HEK293 (cell line): ENCODE data around the gene ARAP1.

Experiments
- CTCF ChIA-PET: fragments of 350-600 bp; formaldehyde crosslinking; extraction: SDS; loops from one replicate; lab custom pipeline; 2021; ENCODE audit warnings: antibody characterized with exemption; lab: Yijun Ruan, JAX
- POLR2A ChIA-PET: fragments of 300-600 bp; formaldehyde crosslinking; extraction: SDS; loops from one replicate; lab custom pipeline; 2020; ENCODE audit warnings: antibody characterized with exemption, inconsistent platforms; lab: Yijun Ruan, JAX
- H3K27ac ChIP-seq: fragments of 200-500 bp; sonication (Bioruptor generic); 2 replicates; pipeline ENCODE4 v1.5.1; 2014; ENCODE audit warnings: low read depth, low read length, control low read depth, inconsistent platforms; ENCODE audit errors: extremely low read depth
- H3K36me3 ChIP-seq, 2 experiments: fragments of 200-500 bp in 1 of 2; sonication (Bioruptor generic) in 1 of 2; 1 replicate in 1 of 2; 2 replicates in 1 of 2; pipeline ENCODE4 v1.5.1; 2014 to 2017; ENCODE audit warnings: inconsistent platforms in 2 of 2, low read length in 2 of 2; ENCODE audit not compliant: control insufficient read depth in 2 of 2, insufficient read depth in 1 of 2
- H3K4me1 ChIP-seq: fragments of 200-500 bp; sonication (Bioruptor generic); 2 replicates; pipeline ENCODE4 v1.5.1; 2014; ENCODE audit warnings: mild to moderate bottlenecking, low read length, inconsistent platforms; ENCODE audit not compliant: control insufficient read depth, insufficient read depth
- H3K4me3 ChIP-seq: 2 replicates; pipeline ENCODE4 v1.5.1; 2011; ENCODE audit warnings: low read depth, mild to moderate bottlenecking, control low read depth, low read length, moderate library complexity
- H3K9me3 ChIP-seq: fragments of 200-500 bp; sonication (Bioruptor generic); 2 replicates; pipeline ENCODE4 v1.5.1; 2014; ENCODE audit warnings: low read depth, low read length, inconsistent platforms; ENCODE audit not compliant: control insufficient read depth, insufficient read depth
- GLI4 ChIP-seq: fragments of 450-650 bp; formaldehyde crosslinking; IDR thresholded peaks from 2 replicates; pipeline ENCODE4 v1.5.1; 2016; ENCODE audit warnings: missing biosample characterization, missing genetic modification characterization
- HOXA7 ChIP-seq: sonication (generic); formaldehyde crosslinking; IDR thresholded peaks from 2 replicates; pipeline ENCODE4 v1.8.1; 2022; ENCODE audit warnings: missing genetic modification reagents, borderline replicate concordance
- KLF16 ChIP-seq: fragments of 450-650 bp; formaldehyde crosslinking; IDR thresholded peaks from 2 replicates; pipeline ENCODE4 v1.5.1; 2017; ENCODE audit warnings: missing biosample characterization, missing genetic modification characterization
- MYNN ChIP-seq: fragments of 450-650 bp; formaldehyde crosslinking; IDR thresholded peaks from 2 replicates; pipeline ENCODE4 v1.5.1; 2016; ENCODE audit warnings: missing biosample characterization, missing genetic modification characterization, borderline replicate concordance
- PRDM1 ChIP-seq: fragments of 450-650 bp; formaldehyde crosslinking; IDR thresholded peaks from 2 replicates; pipeline ENCODE4; 2016; ENCODE audit warnings: missing biosample characterization, missing genetic modification characterization
- PRDM4 ChIP-seq: fragments of 450-650 bp; formaldehyde crosslinking; IDR thresholded peaks from 2 replicates; pipeline ENCODE4 v1.5.1; 2017; ENCODE audit warnings: missing biosample characterization, missing genetic modification characterization
- ZBTB20 ChIP-seq: fragments of 450-650 bp; formaldehyde crosslinking; IDR thresholded peaks from 2 replicates; pipeline ENCODE4 v1.5.1; 2016; ENCODE audit warnings: missing biosample characterization, missing genetic modification characterization
- ZBTB21 ChIP-seq: fragments of 450-650 bp; formaldehyde crosslinking; IDR thresholded peaks from 2 replicates; pipeline ENCODE4 v1.5.1; 2017; ENCODE audit warnings: missing biosample characterization, missing genetic modification characterization
- ZBTB8A ChIP-seq: fragments of 450-650 bp; formaldehyde crosslinking; IDR thresholded peaks from 2 replicates; pipeline ENCODE4 v1.5.1; 2016; ENCODE audit warnings: missing biosample characterization, missing genetic modification characterization
- ZFP41 ChIP-seq: fragments of 450-650 bp; formaldehyde crosslinking; IDR thresholded peaks from 2 replicates; pipeline ENCODE4 v1.5.1; 2016; ENCODE audit warnings: missing biosample characterization, missing genetic modification characterization, borderline replicate concordance
- ZNF112 ChIP-seq: fragments of 450-650 bp; formaldehyde crosslinking; IDR thresholded peaks from 2 replicates; pipeline ENCODE4 v1.5.0; 2017; ENCODE audit warnings: missing biosample characterization, missing genetic modification characterization
- ZNF2 ChIP-seq: fragments of 450-650 bp; formaldehyde crosslinking; IDR thresholded peaks from 2 replicates; pipeline ENCODE4 v1.5.1; 2016; ENCODE audit warnings: missing biosample characterization, missing genetic modification characterization
- ZNF202 ChIP-seq: fragments of 450-650 bp; formaldehyde crosslinking; IDR thresholded peaks from 2 replicates; pipeline ENCODE4 v1.5.1; 2016; ENCODE audit warnings: missing biosample characterization, missing genetic modification characterization, borderline replicate concordance
- ZNF248 ChIP-seq: fragments of 450-650 bp; formaldehyde crosslinking; IDR thresholded peaks from 2 replicates; pipeline ENCODE4 v1.5.1; 2017; ENCODE audit warnings: missing biosample characterization, missing genetic modification characterization
- ZNF26 ChIP-seq: fragments of 450-650 bp; formaldehyde crosslinking; IDR thresholded peaks from 2 replicates; pipeline ENCODE4 v1.5.1; 2016; ENCODE audit warnings: missing biosample characterization, missing genetic modification characterization
- ZNF292 ChIP-seq: fragments of 450-650 bp; formaldehyde crosslinking; IDR thresholded peaks from 2 replicates; pipeline ENCODE4 v1.5.1; 2016; ENCODE audit warnings: low read depth, missing biosample characterization, missing genetic modification characterization, borderline replicate concordance
- ZNF350 ChIP-seq: fragments of 450-650 bp; formaldehyde crosslinking; IDR thresholded peaks from 2 replicates; pipeline ENCODE4 v1.5.0; 2017; ENCODE audit warnings: missing biosample characterization, mild to moderate bottlenecking, missing genetic modification characterization
- ZNF366 ChIP-seq: fragments of 450-650 bp; formaldehyde crosslinking; conservative IDR thresholded peaks from 2 replicates; pipeline ENCODE4 v1.5.1; 2016; ENCODE audit warnings: missing biosample characterization, missing genetic modification characterization
- ZNF426 ChIP-seq: fragments of 450-650 bp; formaldehyde crosslinking; IDR thresholded peaks from 2 replicates; pipeline ENCODE4 v1.5.1; 2017; ENCODE audit warnings: missing biosample characterization, missing genetic modification characterization, mild to moderate bottlenecking, inconsistent platforms, moderate library complexity
- ZNF473 ChIP-seq: fragments of 450-650 bp; formaldehyde crosslinking; IDR thresholded peaks from 2 replicates; pipeline ENCODE4 v1.5.1; 2017; ENCODE audit warnings: missing biosample characterization, missing genetic modification characterization
- ZNF600 ChIP-seq: fragments of 450-650 bp; formaldehyde crosslinking; IDR thresholded peaks from 2 replicates; pipeline ENCODE4 v1.5.1; 2016; ENCODE audit warnings: missing biosample characterization, missing genetic modification characterization
- ZNF624 ChIP-seq: fragments of 450-650 bp; formaldehyde crosslinking; IDR thresholded peaks from 2 replicates; pipeline ENCODE4 v1.5.1; 2017; ENCODE audit warnings: missing biosample characterization, missing genetic modification characterization
- ZNF704 ChIP-seq: fragments of 450-650 bp; formaldehyde crosslinking; IDR thresholded peaks from 2 replicates; pipeline ENCODE4 v1.5.1; 2016; ENCODE audit warnings: missing biosample characterization, missing genetic modification characterization
- ZNF776 ChIP-seq: fragments of 450-650 bp; formaldehyde crosslinking; IDR thresholded peaks from 2 replicates; pipeline ENCODE4 v1.5.0; 2017; ENCODE audit warnings: missing biosample characterization, missing genetic modification characterization, borderline replicate concordance
- ZNF792 ChIP-seq: fragments of 450-650 bp; formaldehyde crosslinking; IDR thresholded peaks from 2 replicates; pipeline ENCODE4 v1.5.1; 2016; ENCODE audit warnings: missing biosample characterization, missing genetic modification characterization

Gene ARAP1

GRCh38 chr11:72745511-72745910, 6.7 kb downstream of the ARAP1 start (continued):
- no peak for TF ChIP-seq PRDM4 (tag by site-specific recombination)
- TF ChIP-seq ZBTB21 (tag by site-specific recombination) = no peak
- no peak for TF ChIP-seq ZNF202 (tag by site-specific recombination)
- TF ChIP-seq ZNF350 (tag by site-specific recombination) = no peak
- no peak for TF ChIP-seq ZNF26
- no peak for TF ChIP-seq ZNF112 (tag by site-specific recombination)
- no peak for TF ChIP-seq ZNF776 (tag by site-specific recombination)

- H3K36me3 ChIP-seq = peaks cover 0 to 3% of the 10 kb centered on the region in 2 experiments; a peak in 1 of 3 replicates
- H3K9me3 ChIP-seq = no peaks in the 10 kb centered on the region
- no peak overlapping the region for H3K4me3 ChIP-seq
- H3K4me1 ChIP-seq = no peaks in the 10 kb centered on the region
- ChIA-PET CTCF (interaction anchor here (0.9 to 1.0 kb wide), 2 partner anchors 14 to 50 kb away, joined by 3 read pairs; no protein-coding TSS in a partner anchor), POLR2A (no interaction called here)
- H3K27ac ChIP-seq = no peak overlapping the region
- no peak for TF ChIP-seq PRDM1 (tag by site-specific recombination)
- no peak for TF ChIP-seq ZNF248 (tag by site-specific recombination)
- TF ChIP-seq KLF16 (tag by site-specific recombination) = no peak
- no peak for TF ChIP-seq ZNF473 (tag by site-specific recombination)
- TF ChIP-seq ZNF624 (tag by site-specific recombination) = no peak
- TF ChIP-seq ZNF2 = no peak
- TF ChIP-seq ZNF366 (tag by site-specific recombination) = no peak
- TF ChIP-seq ZNF600 (tag by site-specific recombination) = no peak
- no peak for TF ChIP-seq ZBTB8A
- no peak for TF ChIP-seq ZNF704
- no peak for TF ChIP-seq GLI4
- TF ChIP-seq ZNF292 (tag by site-specific recombination) = no peak
- TF ChIP-seq ZBTB20 = no peak
- TF ChIP-seq HOXA7 (CRISPR knock-in tag) = no peak
- no peak for TF ChIP-seq MYNN (tag by site-specific recombination)
- no peak for TF ChIP-seq ZFP41 (tag by site-specific recombination)
- TF ChIP-seq ZNF202 (tag by site-specific recombination) = no peak
- no peak for TF ChIP-seq ZNF792 (tag by site-specific recombination)
- no peak for TF ChIP-seq ZNF426 (tag by site-specific recombination)
Observed at GRCh38 chr11:72744474-72744873, 7.7 kb downstream of the ARAP1 start.
